HCT116 (cell line): Measurements from ENCODE around the gene MPHOSPH10. TPM values are rescaled to one million over a fixed set of nuclear protein-coding genes. Genes with fewer than 3 reads are reported as not detected.

Source experiments
- ATAC-seq: fragments of 200-7000 bp; cut with Tn5 transposase; 2 replicates; pipeline ENCODE4 v1.9.1; 2020; ENCODE audit warnings: mild to moderate bottlenecking, moderate library complexity
- BruUV-seq: library from RNA; stranded (reverse); fragments of 400-500 nt; replicated peaks from 2 replicates; lab custom pipeline; 2021; lab: Mats Ljungman, UMichigan
- CTCF ChIA-PET: fragments of 300-600 bp; sonication (Branson Sonifier 250); formaldehyde crosslinking; loops from one replicate; lab custom pipeline; 2021; ENCODE audit warnings: antibody characterized with exemption; lab: Charles Lee
- POLR2A ChIA-PET: fragments of 300-600, 350-600 bp; sonication (Branson Sonifier 250); formaldehyde crosslinking; loops from one replicate; lab custom pipeline; 2021; ENCODE audit warnings: antibody characterized with exemption; lab: Charles Lee
- RAD21 ChIA-PET, 2 experiments: fragments of 300-600 bp; sonication (Branson Sonifier 250); formaldehyde crosslinking; loops; one replicate each; lab custom pipeline; 2023; ENCODE audit warnings: low total read pairs in 2 of 2; ENCODE audit not compliant: uncharacterized antibody in 2 of 2, unreplicated experiment in 2 of 2, low non-redundant PET in 1 of 2; lab: Charles Lee
- DNase-seq: peaks from one replicate; pipeline ENCODE4 v3.0.0-alpha.2; 2010; ENCODE audit warnings: low read depth, low spot score
- H2AFZ ChIP-seq: fragments of 200-600 bp; shearing (Covaris generic), sonication (generic); 2 replicates; pipeline ENCODE4 v1.6.1; 2017; ENCODE audit warnings: low read depth, mixed run types, mixed read lengths, antibody characterized with exemption, low read length; ENCODE audit not compliant: poor library complexity, severe bottlenecking
- H3K27ac ChIP-seq: 2 replicates; pipeline ENCODE4 v1.5.1; 2012; ENCODE audit warnings: low read depth, low read length
- H3K27me3 ChIP-seq: fragments of 200-600 bp; sonication (generic); 2 replicates; pipeline ENCODE4 v1.6.1; 2016; ENCODE audit warnings: mixed run types, low read length, mixed read lengths; ENCODE audit not compliant: insufficient read depth
- H3K36me3 ChIP-seq, 2 experiments: fragments of 200-500 bp in 1 of 2; fragments of 200-600 bp in 1 of 2; sonication (Bioruptor generic) in 1 of 2; sonication (generic) in 1 of 2; 2 replicates each; pipeline versions ENCODE4 v1.5.1 to v1.6.1; 2014 to 2016; ENCODE audit warnings: low read length in 2 of 2, inconsistent platforms in 1 of 2, mixed read lengths in 1 of 2, mixed run types in 1 of 2; ENCODE audit not compliant: insufficient read depth in 2 of 2, control insufficient read depth in 1 of 2
- H3K4me1 ChIP-seq, 2 experiments: fragments of 200-600 bp in 1 of 2; sonication (generic) in 1 of 2; 2 replicates each; pipeline versions ENCODE4 v1.5.1 to v1.6.1; 2012 to 2017; ENCODE audit warnings: low read length in 2 of 2, inconsistent platforms in 1 of 2, mild to moderate bottlenecking in 1 of 2, mixed read lengths in 1 of 2, mixed run types in 1 of 2, moderate library complexity in 1 of 2; ENCODE audit not compliant: insufficient read depth in 2 of 2, control insufficient read depth in 1 of 2
- H3K4me2 ChIP-seq: fragments of 200-600 bp; sonication (generic); 2 replicates; pipeline ENCODE4 v1.6.1; 2017; ENCODE audit warnings: mixed run types, low read length, mixed read lengths
- H3K4me3 ChIP-seq, 2 experiments: fragments of 200-600 bp in 1 of 2; sonication (generic) in 1 of 2; replicated peaks in 1 of 2; 2 replicates each; pipeline ENCODE4 v1.5.1; 2011 to 2016; ENCODE audit warnings: low read length in 2 of 2, control low read depth in 1 of 2, low read depth in 1 of 2, mild to moderate bottlenecking in 1 of 2, mixed read lengths in 1 of 2, mixed run types in 1 of 2
- H3K79me2 ChIP-seq: fragments of 200-600 bp; sonication (generic); 2 replicates; pipeline ENCODE4 v1.6.1; 2017; ENCODE audit warnings: mild to moderate bottlenecking, mixed run types, low read length, moderate library complexity, mixed read lengths; ENCODE audit not compliant: insufficient read depth
- H3K9ac ChIP-seq: fragments of 200-600 bp; sonication (generic); 2 replicates; pipeline ENCODE4 v1.6.1; 2016; ENCODE audit warnings: low read length, mixed read lengths
- H3K9me2 ChIP-seq: fragments of 200-600 bp; sonication (generic), shearing (Covaris generic); 2 replicates; pipeline ENCODE4 v1.6.1; 2017; ENCODE audit warnings: mixed run types, mild to moderate bottlenecking, moderate library complexity; ENCODE audit not compliant: insufficient read depth
- H3K9me3 ChIP-seq, 2 experiments: fragments of 200-500 bp in 1 of 2; fragments of 200-600 bp in 1 of 2; sonication (Bioruptor generic) in 1 of 2; sonication (generic) in 1 of 2; 2 replicates each; pipeline ENCODE4 v1.6.1; 2014 to 2017; ENCODE audit warnings: low read length in 2 of 2, mixed read lengths in 2 of 2, inconsistent platforms in 1 of 2, low read depth in 1 of 2, mild to moderate bottlenecking in 1 of 2, mixed run types in 1 of 2, moderate library complexity in 1 of 2; ENCODE audit not compliant: control insufficient read depth in 1 of 2, insufficient read depth in 1 of 2
- H4K20me1 ChIP-seq: fragments of 200-600 bp; sonication (generic), shearing (Covaris generic); 2 replicates; pipeline ENCODE4 v1.6.1; 2017; ENCODE audit warnings: mixed run types, mild to moderate bottlenecking, moderate library complexity; ENCODE audit not compliant: insufficient read depth
- EGR1 ChIP-seq: IDR thresholded peaks from 2 replicates; pipeline ENCODE4 v1.6.1; 2012; ENCODE audit warnings: low read depth
- EZH2 ChIP-seq: fragments of 200-600 bp; sonication (generic); IDR thresholded peaks from 2 replicates; pipeline ENCODE4 v1.6.1; 2017; ENCODE audit warnings: antibody characterized with exemption, mixed run types
- EZH2phosphoT487 ChIP-seq: fragments of 200-600 bp; IDR thresholded peaks from 2 replicates; pipeline ENCODE4 v1.6.1; 2018; ENCODE audit warnings: antibody characterized with exemption, borderline replicate concordance
- FOSL1 ChIP-seq: IDR thresholded peaks from 2 replicates; pipeline ENCODE4 v1.6.1; 2012; ENCODE audit warnings: low read depth
- SIN3A ChIP-seq: IDR thresholded peaks from 2 replicates; pipeline ENCODE4 v1.6.1; 2012; ENCODE audit warnings: low read depth
- ZFX ChIP-seq: fragments of 450-650 bp; IDR thresholded peaks from 2 replicates; pipeline ENCODE4 v1.6.1; 2017
- ZNF274 ChIP-seq: fragments of 200-500 bp; sonication (Bioruptor generic); IDR thresholded peaks from 2 replicates; pipeline ENCODE4 v1.6.1; 2014; ENCODE audit warnings: mild to moderate bottlenecking, low read depth, low read length, inconsistent platforms
- intact Hi-C: fragments of 100-400 bp; cut with micrococcal nuclease; formaldehyde crosslinking; loops from 2 replicates; pipeline ENCODE4 v1.10.0; 2022
- total RNA-seq: library from RNA; stranded (reverse); gene quantifications from one replicate; pipeline ENCODE4 v1.2.1, GENCODE V29; 2021; ENCODE audit not compliant: unreplicated experiment
- TF ChIP-seq, protein P1 (sequence below), 3 experiments: fragments of 200-600 bp in 1 of 3; sonication (generic) in 1 of 3; IDR thresholded peaks in 2 of 3; conservative IDR thresholded peaks in 1 of 3; 2 replicates each; pipeline ENCODE4 v1.5.1; 2012 to 2017; ENCODE audit warnings: low read depth in 2 of 3, low read length in 2 of 3, antibody characterized with exemption in 1 of 3, borderline replicate concordance in 1 of 3, control low read depth in 1 of 3, mild to moderate bottlenecking in 1 of 3, mixed read lengths in 1 of 3, mixed run types in 1 of 3, moderate library complexity in 1 of 3; ENCODE audit not compliant: insufficient read depth in 1 of 3

The MPHOSPH10 gene
- total RNA-seq, 1 experiment from 2014 or later: 36.7 TPM

DNA sequence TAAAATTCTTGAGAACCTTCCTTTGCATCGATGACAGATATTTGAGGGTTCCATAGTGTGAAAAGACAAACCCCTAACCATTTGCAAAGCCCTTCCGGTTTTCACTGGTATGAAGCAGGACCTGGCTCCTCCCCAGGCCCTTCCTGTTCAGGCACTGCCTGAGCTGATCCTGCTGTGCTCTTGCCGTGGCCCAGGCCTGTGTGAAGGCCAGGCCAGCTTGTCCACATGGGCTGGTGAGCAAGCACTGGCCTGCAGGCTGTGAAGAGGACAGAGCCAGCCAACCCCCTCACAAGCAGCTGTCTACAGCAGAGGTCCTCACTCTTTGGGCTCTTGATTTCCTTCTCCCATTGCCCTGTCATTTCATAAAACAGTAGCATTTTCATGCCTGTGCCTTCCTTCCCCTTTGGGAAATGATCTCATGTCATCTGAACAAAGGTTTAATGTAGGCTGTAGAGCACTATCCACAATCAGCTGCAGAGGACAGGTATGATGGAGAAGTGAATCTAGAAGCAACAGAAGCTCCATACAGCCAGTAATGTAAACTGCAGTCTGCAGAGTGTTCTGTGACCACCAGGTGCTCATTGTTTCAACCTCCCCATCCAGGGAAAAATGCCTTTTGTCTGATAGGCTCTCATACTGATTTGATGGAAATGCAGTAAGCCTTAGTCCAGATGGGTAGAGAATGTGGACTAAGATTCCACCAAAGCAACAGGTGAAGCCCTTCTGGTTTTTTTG is 19.8 kb downstream of the MPHOSPH10 start (continued):
- no peak for TF ChIP-seq ZFX
- no peak for TF ChIP-seq EZH2

DNA sequence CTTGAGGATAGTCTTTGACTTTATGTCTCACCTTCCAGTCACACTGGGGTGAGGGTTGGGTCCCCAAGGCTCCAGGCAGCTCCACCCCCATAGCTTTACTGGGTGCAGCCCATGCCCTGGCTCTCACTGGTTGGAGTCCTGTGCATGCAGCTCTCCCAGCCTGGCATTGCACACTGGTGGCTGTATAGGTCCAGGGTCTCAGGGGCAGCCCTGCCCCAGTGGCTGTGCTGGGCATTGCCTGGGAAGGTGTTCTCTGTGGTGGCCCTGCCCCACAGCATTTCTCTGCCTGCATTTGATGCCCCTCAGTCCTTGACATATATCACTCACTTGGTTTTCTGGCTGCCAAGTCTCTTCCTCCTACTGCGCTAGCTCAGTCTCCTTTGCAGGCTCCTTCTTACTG is 21.2 kb downstream of the MPHOSPH10 start:
- Histone ChIP-seq H3K9ac (no peak overlapping the region), H4K20me1 (no peaks in the 10 kb centered on the region), H3K36me3 (peaks cover 22 to 29% of the 10 kb centered on the region in 2 experiments), H3K27ac (no peak overlapping the region), H3K9me2 (no peaks in the 10 kb centered on the region), H3K4me3 (no peak overlapping the region), H3K9me3 (no peaks in the 10 kb centered on the region), H3K79me2 (no peaks in the 10 kb centered on the region), H2AFZ (no peak overlapping the region), H3K27me3 (no peaks in the 10 kb centered on the region), H3K4me2 (no peak overlapping the region), H3K4me1 (no peaks in the 10 kb centered on the region)
- TF ChIP-seq SIN3A (no peak), FOSL1 (no peak), ZNF274 (no peak), EGR1 (no peak), EZH2phosphoT487 (no peak)
- TF ChIP-seq, protein P1, sequence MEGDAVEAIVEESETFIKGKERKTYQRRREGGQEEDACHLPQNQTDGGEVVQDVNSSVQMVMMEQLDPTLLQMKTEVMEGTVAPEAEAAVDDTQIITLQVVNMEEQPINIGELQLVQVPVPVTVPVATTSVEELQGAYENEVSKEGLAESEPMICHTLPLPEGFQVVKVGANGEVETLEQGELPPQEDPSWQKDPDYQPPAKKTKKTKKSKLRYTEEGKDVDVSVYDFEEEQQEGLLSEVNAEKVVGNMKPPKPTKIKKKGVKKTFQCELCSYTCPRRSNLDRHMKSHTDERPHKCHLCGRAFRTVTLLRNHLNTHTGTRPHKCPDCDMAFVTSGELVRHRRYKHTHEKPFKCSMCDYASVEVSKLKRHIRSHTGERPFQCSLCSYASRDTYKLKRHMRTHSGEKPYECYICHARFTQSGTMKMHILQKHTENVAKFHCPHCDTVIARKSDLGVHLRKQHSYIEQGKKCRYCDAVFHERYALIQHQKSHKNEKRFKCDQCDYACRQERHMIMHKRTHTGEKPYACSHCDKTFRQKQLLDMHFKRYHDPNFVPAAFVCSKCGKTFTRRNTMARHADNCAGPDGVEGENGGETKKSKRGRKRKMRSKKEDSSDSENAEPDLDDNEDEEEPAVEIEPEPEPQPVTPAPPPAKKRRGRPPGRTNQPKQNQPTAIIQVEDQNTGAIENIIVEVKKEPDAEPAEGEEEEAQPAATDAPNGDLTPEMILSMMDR (IDR thresholded peaks at IDR 0.05 in 2 of 3, conservative IDR thresholded peaks at IDR 0.05 in 1 of 3; ENCODE audit: borderline replicate concordance in 1 of 3, insufficient read depth in 1 of 3, low read depth in 2 of 3, low read length in 2 of 3): peak in 1 of 3 experiments; percentile 29; a peak in 2 of 6 replicates
- intact Hi-C loops: no loop called here
- BruUV-seq: no TSS peak
- ATAC-seq (peak; percentile 62), DNase-seq (no peak)
- CTCF ChIA-PET: no interaction called here
- RAD21 ChIA-PET: no interaction called here
- POLR2A ChIA-PET: no interaction called here
